Measurements from ENCODE around the gene KIAA0513. TPM values are rescaled to one million over a fixed set of nuclear protein-coding genes. Genes with fewer than 3 reads are reported as not detected.
A peak's percentile ranks its signal among the peaks of the same experiment; 100 is the strongest.

Gene KIAA0513
- total and polyA plus RNA-seq, 2 of the 13 experiments (the other 11 are each of a cell fraction or from before 2014, with no cell fraction given), result 1.8 TPM

- TF ChIP-seq ZNF276 (CRISPR knock-in tag; IDR thresholded peaks at IDR 0.05; ENCODE audit: low read depth) (no peak; the same call in 1 of the 2 replicates), ZNF556 (CRISPR knock-in tag; IDR thresholded peaks at IDR 0.05; ENCODE audit: borderline replicate concordance) (no peak; the same call in 1 of the 2 replicates), ONECUT2 (CRISPR knock-in tag; IDR thresholded peaks at IDR 0.05) (no peak), KAT8 (CRISPR knock-in tag; IDR thresholded peaks at IDR 0.05) (peak; percentile 97), RBM22 (optimal IDR thresholded peaks at IDR 0.05; ENCODE audit: low read length) (no peak), ZNF543 (CRISPR knock-in tag; IDR thresholded peaks at IDR 0.05) (no peak; the same call in 1 of the 2 replicates), CEBPZ (IDR thresholded peaks at IDR 0.05; ENCODE audit: low read length) (no peak), TBX2 (CRISPR knock-in tag; IDR thresholded peaks at IDR 0.05; ENCODE audit: borderline replicate concordance) (peak; percentile 64), ZNF557 (CRISPR knock-in tag; IDR thresholded peaks at IDR 0.05) (no peak), KIAA2018 (CRISPR knock-in tag; IDR thresholded peaks at IDR 0.05; ENCODE audit: borderline replicate concordance) (no peak; the same call in 1 of the 2 replicates), UBTF (CRISPR knock-in tag; IDR thresholded peaks at IDR 0.05) (peak; percentile 96)
These were observed 16.4 kb upstream of the KIAA0513 start, which contains the start of gene ZDHHC7 (continued) for GRCh38 chr16:85010931-85011845.

Measured in HepG2 (cell line).